CD4-positive, alpha-beta T cell treated with Interleukin-1 beta for 1 hour (primary cell): ENCODE measurements around the gene SLC34A1.
"Not testable (repeated sequence)": the region's sequence is repeated elsewhere in the genome, so short reads cannot be mapped to it uniquely, and the experiment has no call there.

ENCODE experiments used
- DNase-seq, 2 donors: peaks; one replicate each; pipeline ENCODE4 v3.0.0-alpha.2; 2020 to 2022

SLC34A1 gene

GRCh38 chr5:177384134-177384533, at the start of gene SLC34A1:
SLC34A1 (plus strand) TSS chr5:177384434; CDS start chr5:177385742, 1,308 bp downstream.
- DNase-seq, result no peak

- DNase-seq, result no peak
These were observed 49.2 kb upstream of the SLC34A1 start for GRCh38 chr5:177334781-177335700.

- no peak for DNase-seq
These were observed 48.6 kb upstream of the SLC34A1 start for GRCh38 chr5:177335701-177336065.

- peak in 1 of 2 donors; percentile 38 for DNase-seq
These were observed 48.1 kb upstream of the SLC34A1 start for GRCh38 chr5:177336112-177336511.

- no peak for DNase-seq
These were observed 47.4 kb upstream of the SLC34A1 start for GRCh38 chr5:177336603-177337494.

- no peak for DNase-seq
These were observed 45.8 kb upstream of the SLC34A1 start for GRCh38 chr5:177338251-177339106.

GRCh38 chr5:177339107-177339638, 45.1 kb upstream of the SLC34A1 start:
- no peak for DNase-seq

- not testable (repeated sequence) for DNase-seq
These were observed 41.2 kb upstream of the SLC34A1 start for GRCh38 chr5:177343000-177343399.

GRCh38 chr5:177343777-177344176, 40.5 kb upstream of the SLC34A1 start:
- DNase-seq, result no peak

- no peak for DNase-seq
These were observed 39.3 kb upstream of the SLC34A1 start for GRCh38 chr5:177344891-177345290.

GRCh38 chr5:177346820-177347219, 37.4 kb upstream of the SLC34A1 start:
- no peak for DNase-seq

- no peak for DNase-seq
These were observed 36.5 kb upstream of the SLC34A1 start for GRCh38 chr5:177347699-177348098.

- DNase-seq, result no peak
These were observed 34.9 kb upstream of the SLC34A1 start for GRCh38 chr5:177349362-177349647.

GRCh38 chr5:177349762-177350161, 34.5 kb upstream of the SLC34A1 start:
- DNase-seq, result no peak

- DNase-seq, result no peak
These were observed 33.4 kb upstream of the SLC34A1 start for GRCh38 chr5:177350776-177351391.

GRCh38 chr5:177351392-177352329, 32.6 kb upstream of the SLC34A1 start, which contains the start of gene LMAN2:
LMAN2 (minus strand) TSS chr5:177351668; CDS start chr5:177351647, 21 bp downstream.
- peak; percentile 93 to 94 for DNase-seq

GRCh38 chr5:177353093-177353492, 31.1 kb upstream of the SLC34A1 start:
- DNase-seq, result no peak

- no peak for DNase-seq
These were observed 30.0 kb upstream of the SLC34A1 start for GRCh38 chr5:177354256-177354655.

- no peak for DNase-seq
These were observed 29.5 kb upstream of the SLC34A1 start for GRCh38 chr5:177354711-177355110.

GRCh38 chr5:177355162-177355867, 28.9 kb upstream of the SLC34A1 start:
- no peak for DNase-seq
